HepG2 (cell line): ENCODE data around the gene TLK1. TPM values are rescaled to one million over a fixed set of nuclear protein-coding genes. Genes with fewer than 3 reads are reported as not detected.

Experiments used
- ATAC-seq: fragments of 200-7000 bp; cut with Tn5 transposase; 3 replicates; pipeline ENCODE4 v1.9.1; 2020; ENCODE audit warnings: mild to moderate bottlenecking, moderate library complexity
- BruUV-seq: library from RNA; stranded (reverse); fragments of 400-500 nt; replicated peaks from 2 replicates; lab custom pipeline; 2021; lab: Mats Ljungman, UMichigan
- CTCF ChIA-PET: fragments of 300-600 bp; formaldehyde crosslinking; extraction: SDS; loops from one replicate; lab custom pipeline; 2021; ENCODE audit warnings: low total read pairs, inconsistent platforms, low intra/inter-chr PET ratio; lab: Yijun Ruan, JAX
- POLR2A ChIA-PET: fragments of 350-600 bp; sonication (Branson Sonifier 250); formaldehyde crosslinking; loops from one replicate; lab custom pipeline; 2020; ENCODE audit warnings: antibody characterized with exemption, inconsistent platforms; lab: Yijun Ruan, JAX
- DNase-seq: peaks from one replicate; pipeline ENCODE4 v3.0.0-alpha.2; 2015; ENCODE audit warnings: low spot score
- FAIRE-seq: peaks from 3 replicates; lab custom pipeline; 2011; peaks lifted over from hg19 to GRCh38; lab: Jason Lieb, UNC
- H2AFZ ChIP-seq: one replicate; pipeline ENCODE4 v1.6.1; 2011; ENCODE audit warnings: low read length, inconsistent platforms
- H3K27ac ChIP-seq: fragments of 300-600 bp; 3 replicates; pipeline ENCODE4 v1.8.0; 2011; ENCODE audit warnings: mixed run types, mild to moderate bottlenecking, mixed read lengths, low read length, inconsistent platforms; ENCODE audit not compliant: insufficient read depth; ENCODE audit errors: extremely low read length
- H3K27me3 ChIP-seq, 2 experiments: fragments of 200-600 bp in 1 of 2; 2 replicates in 1 of 2; 3 replicates in 1 of 2; pipeline versions ENCODE4 v1.6.0 to v1.8.0; 2011; ENCODE audit warnings: low read length in 2 of 2, mild to moderate bottlenecking in 2 of 2, moderate library complexity in 2 of 2, inconsistent platforms in 1 of 2; ENCODE audit not compliant: insufficient read depth in 2 of 2, control insufficient read depth in 1 of 2
- H3K36me3 ChIP-seq, 2 experiments: fragments of 200-600 bp in 1 of 2; replicated peaks in 1 of 2; 2 replicates in 1 of 2; 3 replicates in 1 of 2; pipeline versions ENCODE4 v1.5.1 to v1.8.0; 2011; ENCODE audit warnings: low read length in 2 of 2, inconsistent platforms in 1 of 2; ENCODE audit not compliant: insufficient read depth in 2 of 2, control insufficient read depth in 1 of 2
- H3K4me1 ChIP-seq: 2 replicates; pipeline ENCODE4 v1.5.1; 2012; ENCODE audit warnings: low read length, inconsistent platforms; ENCODE audit not compliant: insufficient read depth
- H3K4me2 ChIP-seq: 2 replicates; pipeline ENCODE4 v1.6.0; 2011; ENCODE audit warnings: low read depth, low read length, inconsistent platforms
- H3K4me3 ChIP-seq, 3 experiments: fragments of 200-600 bp in 1 of 3; sonication (generic), shearing (Covaris generic) in 1 of 3; replicated peaks in 1 of 3; 2 replicates each; pipeline ENCODE4 v1.5.1; 2011 to 2016; ENCODE audit warnings: low read length in 3 of 3, inconsistent platforms in 2 of 3, low read depth in 2 of 3, mild to moderate bottlenecking in 2 of 3, control low read depth in 1 of 3, mixed read lengths in 1 of 3; ENCODE audit not compliant: insufficient read depth in 1 of 3
- H3K79me2 ChIP-seq: one replicate; pipeline ENCODE4 v1.6.1; 2011; ENCODE audit warnings: low read length, inconsistent platforms; ENCODE audit not compliant: insufficient read depth
- H3K9ac ChIP-seq: 2 replicates; pipeline ENCODE4 v1.6.0; 2011; ENCODE audit warnings: mild to moderate bottlenecking, low read depth, low read length, inconsistent platforms; ENCODE audit not compliant: insufficient read depth
- H3K9me3 ChIP-seq: 2 replicates; pipeline ENCODE4 v1.5.1; 2012; ENCODE audit warnings: mild to moderate bottlenecking, low read length
- H4K20me1 ChIP-seq: 2 replicates; pipeline ENCODE4 v1.6.0; 2011; ENCODE audit warnings: inconsistent platforms, mild to moderate bottlenecking, low read length, moderate library complexity; ENCODE audit not compliant: insufficient read depth
- ATF2 ChIP-seq: sonication (generic); formaldehyde crosslinking; IDR thresholded peaks from 2 replicates; pipeline ENCODE4 v1.4.0; 2020; ENCODE audit warnings: missing genetic modification reagents
- HIVEP1 ChIP-seq: sonication (generic); formaldehyde crosslinking; IDR thresholded peaks from 2 replicates; pipeline ENCODE4 v1.4.0; 2020; ENCODE audit warnings: mild to moderate bottlenecking, missing genetic modification reagents
- MXI1 ChIP-seq: IDR thresholded peaks from 3 replicates; pipeline ENCODE4 v1.6.1; 2012; ENCODE audit warnings: low read depth, low read length, inconsistent platforms, borderline replicate concordance
- NR2F6 ChIP-seq, 2 experiments: IDR thresholded peaks; 2 replicates each; pipeline ENCODE4 v1.6.1; 2016; ENCODE audit warnings: antibody characterized with exemption in 1 of 2, mild to moderate bottlenecking in 1 of 2
- RAD51 ChIP-seq: fragments of 450-650 bp; IDR thresholded peaks from 2 replicates; pipeline ENCODE4 v1.6.1; 2016; ENCODE audit warnings: borderline replicate concordance
- RARA ChIP-seq: IDR thresholded peaks from 2 replicates; pipeline ENCODE4 v1.6.1; 2016; ENCODE audit warnings: missing genetic modification reagents, missing compliant biosample characterization
- SALL1 ChIP-seq: sonication (generic); formaldehyde crosslinking; IDR thresholded peaks from 2 replicates; pipeline ENCODE4 v1.8.0; 2022; ENCODE audit warnings: mild to moderate bottlenecking, missing genetic modification reagents
- TBX3 ChIP-seq: fragments of 450-650 bp; IDR thresholded peaks from 2 replicates; pipeline ENCODE4 v1.6.1; 2017; ENCODE audit warnings: antibody characterized with exemption, mild to moderate bottlenecking, inconsistent platforms, borderline replicate concordance
- ZFP36L1 ChIP-seq: sonication (generic); formaldehyde crosslinking; IDR thresholded peaks from 2 replicates; pipeline ENCODE4 v1.8.0; 2022; ENCODE audit warnings: mild to moderate bottlenecking, missing genetic modification reagents, moderate library complexity
- ZNF33A ChIP-seq: sonication (generic); formaldehyde crosslinking; IDR thresholded peaks from 2 replicates; pipeline ENCODE4 v1.5.1; 2020; ENCODE audit warnings: missing genetic modification reagents, mild to moderate bottlenecking, moderate library complexity, borderline replicate concordance
- ZNF616 ChIP-seq: sonication (generic); formaldehyde crosslinking; IDR thresholded peaks from 2 replicates; pipeline ENCODE4 v1.5.0; 2020; ENCODE audit warnings: low read depth, mild to moderate bottlenecking, missing genetic modification reagents
- ZNF644 ChIP-seq: IDR thresholded peaks from 2 replicates; pipeline ENCODE4 v1.6.1; 2016; ENCODE audit warnings: low read depth
- ZSCAN31 ChIP-seq: sonication (generic); formaldehyde crosslinking; IDR thresholded peaks from 2 replicates; pipeline ENCODE4 v1.5.0; 2020; ENCODE audit warnings: low read depth, mild to moderate bottlenecking, missing genetic modification reagents
- WGBS: methylation state at CpG from one replicate; pipeline ENCODE4 v1.1.6; 2017; ENCODE audit warnings: low lambda C conversion rate; 5-methylcytosine and 5-hydroxymethylcytosine counted together
- in situ Hi-C: cut with HindIII; loops from 2 replicates; pipeline ENCODE4 v1.10.0; 2017; ENCODE audit warnings: low pct_unique_long_range_greater_than_20kb; ENCODE audit not compliant: extremely low pct_ligation_motif_present
- intact Hi-C: fragments of 100-400 bp; cut with micrococcal nuclease; formaldehyde crosslinking; loops from one replicate; pipeline ENCODE4 v1.10.0; 2022; ENCODE audit not compliant: unreplicated experiment
- polyA plus RNA-seq, 8 experiments: library from polyadenylated mRNA; depleted of rRNA in 3 of 8; stranded (reverse) in 7 of 8; unstranded in 1 of 8; fragments of >200 nt; fragmentation: Illumina TruSeq in 4 of 8; extraction: Trizol in 4 of 8; gene quantifications; 2 replicates each; pipeline versions ENCODE4 v1.2.1 to v1.2.3, GENCODE V29; 2011 to 2016; ENCODE audit warnings: low read depth in 4 of 8, missing spikeins in 1 of 8, mixed read lengths in 1 of 8; ENCODE audit not compliant: insufficient read depth in 1 of 8
- total RNA-seq, 5 experiments: library from RNA; depleted of rRNA; stranded (reverse); fragments of >200 nt; fragmentation: Illumina TruSeq; extraction: Trizol; gene quantifications; 2 replicates each; pipeline ENCODE4 v1.2.3, GENCODE V29; 2016; ENCODE audit warnings: low read depth in 1 of 5
- TF ChIP-seq, protein P1 (sequence below): sonication (generic); formaldehyde crosslinking; IDR thresholded peaks from 2 replicates; pipeline ENCODE4 v1.8.0; 2022; ENCODE audit warnings: missing genetic modification reagents, mild to moderate bottlenecking, moderate library complexity, borderline replicate concordance
- TF ChIP-seq, protein P2 (sequence below): sonication (generic); formaldehyde crosslinking; IDR thresholded peaks from 2 replicates; pipeline ENCODE4 v1.4.0; 2020; ENCODE audit warnings: missing genetic modification reagents, mild to moderate bottlenecking, borderline replicate concordance

The TLK1 gene
- total and polyA plus RNA-seq, 2 of the 13 experiments (the other 11 are each of a cell fraction or from before 2014, with no cell fraction given): 16.8 to 28.7 TPM

DNA sequence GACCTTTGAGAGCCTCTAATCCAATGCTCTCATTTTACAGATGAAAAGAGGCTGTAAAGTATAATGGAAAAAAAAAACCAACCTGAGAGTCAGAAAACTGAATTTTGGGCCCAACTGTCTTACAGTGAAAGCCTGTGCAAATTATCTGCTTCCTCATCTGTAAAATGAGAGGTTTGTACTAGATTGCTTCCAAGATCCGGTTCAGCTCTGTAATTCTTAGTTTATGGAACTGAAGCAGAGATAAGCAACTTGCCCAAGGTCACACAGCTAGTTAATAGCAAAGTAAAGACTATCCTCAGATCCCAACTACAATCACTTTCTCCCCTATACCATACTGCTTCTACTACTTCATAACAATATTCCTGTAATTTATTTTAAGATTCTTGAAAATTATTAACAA lies 6.3 kb downstream of the TLK1 start (continued):
- TF ChIP-seq, protein P1, sequence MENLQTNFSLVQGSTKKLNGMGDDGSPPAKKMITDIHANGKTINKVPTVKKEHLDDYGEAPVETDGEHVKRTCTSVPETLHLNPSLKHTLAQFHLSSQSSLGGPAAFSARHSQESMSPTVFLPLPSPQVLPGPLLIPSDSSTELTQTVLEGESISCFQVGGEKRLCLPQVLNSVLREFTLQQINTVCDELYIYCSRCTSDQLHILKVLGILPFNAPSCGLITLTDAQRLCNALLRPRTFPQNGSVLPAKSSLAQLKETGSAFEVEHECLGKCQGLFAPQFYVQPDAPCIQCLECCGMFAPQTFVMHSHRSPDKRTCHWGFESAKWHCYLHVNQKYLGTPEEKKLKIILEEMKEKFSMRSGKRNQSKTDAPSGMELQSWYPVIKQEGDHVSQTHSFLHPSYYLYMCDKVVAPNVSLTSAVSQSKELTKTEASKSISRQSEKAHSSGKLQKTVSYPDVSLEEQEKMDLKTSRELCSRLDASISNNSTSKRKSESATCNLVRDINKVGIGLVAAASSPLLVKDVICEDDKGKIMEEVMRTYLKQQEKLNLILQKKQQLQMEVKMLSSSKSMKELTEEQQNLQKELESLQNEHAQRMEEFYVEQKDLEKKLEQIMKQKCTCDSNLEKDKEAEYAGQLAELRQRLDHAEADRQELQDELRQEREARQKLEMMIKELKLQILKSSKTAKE (CRISPR knock-in tag): no peak
- TF ChIP-seq NR2F6 (IDR thresholded peaks at IDR 0.05) (no peak), NR2F6 (CRISPR knock-in tag; IDR thresholded peaks at IDR 0.05) (no peak), TBX3 (no peak), ZFP36L1 (CRISPR knock-in tag) (no peak)
- TF ChIP-seq, protein P2, sequence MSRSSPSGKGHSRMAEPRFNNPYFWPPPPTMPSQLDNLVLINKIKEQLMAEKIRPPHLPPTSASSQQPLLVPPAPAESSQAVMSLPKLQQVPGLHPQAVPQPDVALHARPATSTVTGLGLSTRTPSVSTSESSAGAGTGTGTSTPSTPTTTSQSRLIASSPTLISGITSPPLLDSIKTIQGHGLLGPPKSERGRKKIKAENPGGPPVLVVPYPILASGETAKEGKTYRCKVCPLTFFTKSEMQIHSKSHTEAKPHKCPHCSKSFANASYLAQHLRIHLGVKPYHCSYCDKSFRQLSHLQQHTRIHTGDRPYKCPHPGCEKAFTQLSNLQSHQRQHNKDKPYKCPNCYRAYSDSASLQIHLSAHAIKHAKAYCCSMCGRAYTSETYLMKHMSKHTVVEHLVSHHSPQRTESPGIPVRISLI: 0 out of 2 replicates have a peak, but pooled peaks have one; percentile 47
- TF ChIP-seq, all 625 proteins: peak for 45

DNA sequence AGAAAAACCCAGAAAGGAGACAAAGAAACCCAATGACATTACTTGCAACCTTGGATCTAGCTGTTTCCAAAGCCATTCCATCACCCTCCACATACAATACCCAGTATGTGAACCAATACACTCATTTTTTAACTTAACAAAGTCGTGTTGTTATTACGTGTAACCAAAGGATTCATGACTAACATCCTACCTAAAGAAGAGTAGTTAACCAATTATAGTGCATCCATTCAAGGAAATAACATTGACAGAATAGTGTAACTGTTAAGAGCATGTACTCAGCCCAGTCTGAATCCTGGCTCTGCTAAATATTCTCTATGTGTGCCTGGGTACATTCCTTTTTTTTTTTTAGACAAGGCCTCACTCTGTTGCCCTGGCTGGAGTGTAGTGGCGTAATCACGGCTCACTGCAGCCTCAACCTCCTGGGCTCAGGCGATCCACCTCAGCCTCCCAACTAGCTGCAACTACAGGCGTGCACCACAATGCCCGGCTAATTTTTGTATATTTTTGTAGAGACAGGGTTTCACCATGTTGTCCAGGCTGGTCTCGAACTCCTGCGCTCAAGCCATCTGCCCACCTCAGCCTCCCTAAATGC lies 9.9 kb downstream of the TLK1 start:
- H3K9ac ChIP-seq: peak overlapping the region; percentile 35
- peak overlapping the region in 2 of 3 experiments; percentile 13 to 44; a peak in 2 of 6 replicates for H3K4me3 ChIP-seq
- in situ Hi-C loops: loop anchor here (10.0 kb wide), 1 partner anchor 436 kb away; the partner anchor contains the start of gene SP5
- ATAC-seq (peak; percentile 72), DNase-seq (peak; percentile 56), FAIRE-seq (no peak)
- H3K27ac ChIP-seq: peak overlapping the region; percentile 70
- no peaks in the 10 kb centered on the region for H3K36me3 ChIP-seq
- ChIA-PET CTCF (no interaction called here), POLR2A (interaction anchor here (0.6 to 2.4 kb wide), 6 partner anchors 8 to 283 kb away, joined by 3 to 24 read pairs (median 4); partner anchors contain the start of genes DCAF17 and METTL8)
- no peak overlapping the region for H2AFZ ChIP-seq
- peaks cover 98% of the 10 kb centered on the region for H3K79me2 ChIP-seq
- no peaks in the 10 kb centered on the region for H3K9me3 ChIP-seq
- peak overlapping the region; percentile 73 for H3K4me2 ChIP-seq
- peaks cover 90% of the 10 kb centered on the region for H3K4me1 ChIP-seq
- BruUV-seq: no TSS peak
- intact Hi-C loops: no loop called here
- H3K27me3 ChIP-seq: no peaks in the 10 kb centered on the region
- peaks cover 71% of the 10 kb centered on the region for H4K20me1 ChIP-seq
- 63% methylated on average over 9 of the region's 9 CpGs for WGBS
- TF ChIP-seq RAD51 (no peak), ZNF616 (CRISPR knock-in tag) (no peak), MXI1 (0 out of 3 replicates have a peak, but pooled peaks have one; percentile 3), SALL1 (CRISPR knock-in tag) (peak; percentile 20; the same call in 1 of the 2 replicates), ZSCAN31 (CRISPR knock-in tag) (no peak), HIVEP1 (CRISPR knock-in tag) (no peak), RARA (CRISPR knock-in tag) (no peak), ATF2 (no peak), ZNF33A (CRISPR knock-in tag) (no peak), ZNF644 (CRISPR knock-in tag) (no peak)
